HG02938 (cell line): ENCODE results near the gene ZNF831.

ENCODE experiments used
- ATAC-seq: cut with Tn5 transposase; IDR thresholded peaks from one replicate; pipeline ENCODE4 v1.9.1; 2021; ENCODE audit warnings: mild to moderate bottlenecking, moderate library complexity; ENCODE audit not compliant: unreplicated experiment

Gene ZNF831

DNA sequence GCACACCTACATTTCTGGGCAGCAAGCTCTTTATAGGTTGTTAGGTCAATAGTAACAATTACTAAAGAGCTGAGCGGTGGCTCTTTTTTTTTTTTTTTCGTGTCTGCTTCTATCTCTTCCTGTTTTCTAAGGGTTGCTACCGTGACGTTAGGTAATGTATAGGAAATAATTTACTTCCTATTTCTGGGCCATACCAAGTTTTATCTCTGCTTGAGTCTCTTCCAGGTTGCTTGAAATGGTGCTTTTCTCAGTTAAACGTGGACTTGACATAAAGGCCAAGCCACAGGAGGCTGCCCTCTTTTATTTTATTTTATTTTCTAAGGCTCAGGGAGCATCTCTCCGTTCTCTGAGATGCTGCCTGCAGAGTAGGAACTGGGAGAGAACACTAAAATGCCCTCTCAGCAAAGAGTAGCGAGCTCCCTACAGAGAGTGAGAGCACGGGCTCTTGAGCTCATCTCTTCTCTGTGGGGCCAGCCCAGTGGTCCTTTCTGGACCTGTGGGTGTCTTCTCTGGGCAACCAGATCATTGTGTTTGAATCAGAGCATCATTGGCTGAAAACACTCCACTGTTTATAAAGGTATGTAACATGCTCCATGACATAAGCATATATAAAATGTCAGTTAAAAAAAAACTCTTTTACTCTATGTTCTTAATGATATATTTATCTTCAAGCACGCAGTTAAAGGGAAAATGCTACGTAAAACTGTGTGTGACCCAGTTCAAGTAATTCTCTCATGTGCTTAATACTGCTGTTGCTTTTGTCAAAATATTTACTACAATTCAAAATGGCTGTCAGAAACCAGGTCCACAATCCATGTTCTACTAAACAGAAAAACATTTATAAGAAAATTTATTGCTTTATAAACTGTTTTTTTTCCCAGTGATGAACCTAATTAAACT lies at the start of gene ZNF831:
ZNF831 (plus strand) TSS at position 191 of the 900 bp plus-strand sequence. CDS start 27,199 bp downstream, outside the sequence.
- no peak for ATAC-seq

DNA sequence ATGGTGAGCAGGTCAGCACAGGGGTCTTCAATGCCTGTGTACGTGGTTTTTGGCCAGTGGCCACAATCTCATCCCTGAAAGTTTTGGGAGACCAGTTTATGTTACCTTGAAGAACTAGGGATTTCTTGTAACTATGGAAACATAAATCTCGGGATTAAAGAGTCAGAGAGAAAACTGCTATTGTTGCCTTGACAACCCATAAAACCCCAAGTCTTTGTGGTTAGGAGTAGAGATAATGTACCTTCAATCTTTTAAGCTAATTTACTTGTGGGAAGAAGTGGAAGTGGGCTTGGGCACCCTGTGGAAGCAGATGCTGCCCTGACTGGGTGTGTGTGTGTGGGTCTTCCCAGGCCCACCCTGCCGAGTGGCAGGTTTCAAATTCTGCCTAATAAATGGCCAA lies 46.1 kb upstream of the ZNF831 start:
- no peak for ATAC-seq

DNA sequence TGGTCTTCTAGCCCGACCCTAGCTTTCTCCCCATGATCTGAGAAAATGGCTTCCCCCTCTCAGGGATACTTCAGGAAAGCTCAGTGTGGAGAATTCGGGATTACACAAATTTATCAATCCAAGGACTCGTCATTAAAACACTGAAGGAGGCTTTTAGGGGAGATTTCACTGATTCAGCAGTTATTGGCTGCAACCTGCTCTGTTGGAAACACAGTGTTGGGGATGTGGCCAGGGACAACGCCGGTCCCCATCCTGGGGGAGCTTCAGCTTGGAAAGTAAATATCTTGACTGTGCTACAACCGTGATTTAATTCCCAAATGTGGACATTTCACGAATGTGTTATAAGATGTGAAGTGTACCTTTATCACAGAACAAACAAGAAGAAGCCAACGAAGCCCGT lies 44.8 kb upstream of the ZNF831 start:
- ATAC-seq = no peak

GRCh38 chr20:59120491-59120890 lies 43.1 kb upstream of the ZNF831 start:
- ATAC-seq = no peak

DNA sequence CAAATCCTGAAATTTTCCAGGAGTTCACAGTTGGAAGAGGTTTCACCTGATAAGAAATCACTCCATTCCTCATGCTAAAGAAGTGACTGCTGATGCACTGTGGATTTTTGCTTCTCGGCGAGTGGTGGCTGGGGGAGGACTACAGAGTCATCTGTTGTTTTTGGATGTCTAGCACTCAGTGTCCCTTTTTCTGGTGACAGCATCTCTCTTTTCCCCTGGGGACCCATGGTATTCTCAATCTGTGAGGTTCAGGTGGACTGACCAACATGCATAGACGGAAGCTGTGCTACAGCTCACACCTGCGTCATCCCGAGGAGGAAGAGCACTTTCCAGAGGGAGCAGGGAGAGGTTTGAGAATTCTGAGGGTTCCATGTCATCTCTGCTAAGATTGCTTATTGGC lies 42.7 kb upstream of the ZNF831 start:
- no peak for ATAC-seq

DNA sequence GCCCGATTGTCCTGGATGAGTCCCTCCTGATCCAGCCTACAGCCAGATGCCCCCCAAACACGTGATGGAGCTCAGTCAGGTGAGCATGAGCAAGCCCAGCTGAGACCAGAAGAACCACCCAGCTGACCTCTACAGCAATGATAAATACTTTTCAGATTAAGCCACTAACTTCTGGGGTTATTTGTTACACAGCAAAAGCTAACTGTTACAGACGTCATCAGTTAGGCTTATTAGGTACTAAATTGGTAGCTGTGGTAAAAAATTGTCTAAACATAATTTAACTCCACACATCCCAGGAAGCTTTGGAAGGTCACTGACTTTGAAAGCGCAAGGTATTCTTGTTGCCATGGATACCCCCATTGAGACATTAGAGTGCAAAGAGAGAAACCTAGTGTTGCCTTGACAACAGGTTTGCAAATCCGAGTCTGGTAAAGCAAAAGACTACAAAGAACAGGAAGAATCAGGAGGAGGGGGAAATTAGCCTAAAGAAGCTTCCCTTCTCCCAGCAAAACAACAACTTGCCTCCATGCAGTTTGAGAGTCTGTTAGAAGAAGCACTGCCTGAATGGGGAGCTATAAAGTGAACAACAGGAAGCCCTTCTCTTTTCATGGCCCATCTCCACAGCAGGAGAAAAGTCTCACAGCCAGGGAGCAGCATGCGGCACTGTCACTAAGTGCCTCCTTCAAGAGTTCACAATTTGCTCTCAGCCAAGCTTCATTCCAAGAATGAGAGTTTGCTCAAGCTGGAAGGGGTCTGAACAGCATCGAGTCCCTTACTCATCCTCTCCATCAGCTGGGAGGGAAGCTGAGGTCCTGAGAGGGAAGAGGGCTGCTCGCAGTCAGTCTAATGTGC lies 41.7 kb upstream of the ZNF831 start:
- ATAC-seq = no peak

- ATAC-seq = no peak
Observed at GRCh38 chr20:59122566-59122919, 41.1 kb upstream of the ZNF831 start.

DNA sequence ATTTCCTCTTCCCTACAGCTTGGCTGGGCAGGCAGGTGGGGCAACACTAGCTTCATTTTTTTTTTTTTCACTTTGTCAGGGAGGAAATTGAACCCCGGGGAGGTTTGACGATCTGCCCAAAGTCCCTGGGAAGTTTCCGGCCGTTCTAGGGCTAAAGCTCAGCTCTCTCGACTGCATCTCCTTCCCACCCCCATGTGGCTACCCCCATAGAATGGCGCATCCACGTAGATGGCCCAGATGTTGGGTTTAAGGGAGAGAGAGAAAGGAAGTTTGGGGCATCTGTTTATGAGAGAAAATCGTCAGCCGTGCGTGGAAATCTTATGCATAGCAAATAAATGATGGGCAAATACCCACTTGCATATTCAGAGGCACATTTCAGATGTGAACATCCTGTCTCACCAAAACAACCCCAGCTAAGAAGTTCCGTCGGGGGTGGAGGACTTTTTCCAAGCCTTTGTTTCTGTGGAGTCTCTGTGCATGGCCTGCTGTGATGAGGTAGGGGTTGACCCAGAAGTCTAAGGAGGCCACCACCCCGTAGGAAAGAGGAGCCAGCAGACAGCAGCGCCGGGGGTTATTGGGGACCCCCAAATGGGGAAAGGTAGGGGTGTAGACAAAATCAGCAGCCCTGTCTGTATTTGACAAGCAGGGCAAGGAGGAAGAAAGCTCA lies 40.5 kb upstream of the ZNF831 start:
- no peak for ATAC-seq

GRCh38 chr20:59123678-59124255 lies 39.9 kb upstream of the ZNF831 start:
- ATAC-seq = no peak

DNA sequence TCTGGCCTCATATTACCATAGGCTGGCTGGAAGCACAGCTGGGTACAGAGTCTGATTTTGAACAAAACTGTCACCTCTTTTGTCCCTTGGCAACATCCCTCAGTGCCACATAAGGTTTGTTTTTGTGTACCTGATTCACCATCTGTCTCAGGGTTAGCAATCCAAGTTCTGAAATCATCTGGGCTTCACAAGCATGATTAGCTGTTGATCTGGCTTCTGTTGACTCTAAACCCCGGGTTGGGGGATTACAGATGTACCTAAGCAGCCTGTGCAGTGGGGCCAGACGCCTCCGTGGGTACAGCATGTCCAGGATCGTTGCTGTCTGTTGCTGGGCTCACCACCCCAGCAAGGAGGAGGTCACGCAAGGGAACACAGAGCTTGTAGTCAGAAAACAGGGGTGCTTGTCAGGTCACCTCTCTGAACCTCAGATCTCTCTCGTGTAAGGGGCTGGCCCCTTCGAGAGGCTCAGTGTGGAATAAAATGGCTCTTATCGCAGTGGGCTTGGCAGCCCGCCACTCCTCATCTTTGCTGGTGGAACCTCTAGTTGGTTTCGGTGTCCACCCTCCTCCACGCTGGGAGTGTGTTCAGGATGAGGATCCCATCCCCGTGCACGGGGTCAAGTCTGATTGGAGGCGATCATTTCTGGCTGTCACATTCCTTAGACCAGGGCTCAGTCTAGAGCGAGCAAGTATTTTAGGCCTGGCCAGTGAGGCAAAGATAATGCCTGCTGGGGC lies 39.2 kb upstream of the ZNF831 start:
- ATAC-seq = no peak

- no peak for ATAC-seq
Observed at GRCh38 chr20:59125332-59125731, 38.3 kb upstream of the ZNF831 start.

GRCh38 chr20:59125836-59126235 lies 37.8 kb upstream of the ZNF831 start:
- no peak for ATAC-seq

GRCh38 chr20:59127839-59128238 lies 35.8 kb upstream of the ZNF831 start:
- no peak for ATAC-seq

GRCh38 chr20:59131551-59132285 lies 31.9 kb upstream of the ZNF831 start:
- ATAC-seq = no peak

DNA sequence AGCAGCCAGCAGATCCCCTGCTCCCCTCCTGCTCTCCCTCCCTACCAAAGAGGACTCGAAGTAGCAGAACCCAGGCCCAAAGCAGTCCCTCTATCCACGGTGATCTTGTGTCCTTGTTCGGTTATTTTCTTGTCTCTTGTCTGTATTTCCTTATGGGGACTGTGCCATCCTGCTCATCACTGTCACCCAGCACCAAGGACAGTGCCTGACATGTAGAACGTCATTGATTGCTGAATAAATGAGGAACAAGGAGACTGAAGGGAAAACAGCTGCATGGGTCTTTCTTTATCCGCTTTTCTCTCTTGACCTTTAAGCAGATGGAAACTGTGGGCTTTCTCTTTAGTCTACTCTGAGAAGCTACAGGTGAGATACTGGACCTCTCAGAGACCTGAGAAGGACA lies 29.4 kb upstream of the ZNF831 start:
- ATAC-seq = no peak

GRCh38 chr20:59135093-59135492 lies 28.5 kb upstream of the ZNF831 start:
- no peak for ATAC-seq

GRCh38 chr20:59136027-59136426 lies 27.6 kb upstream of the ZNF831 start:
- ATAC-seq = no peak

DNA sequence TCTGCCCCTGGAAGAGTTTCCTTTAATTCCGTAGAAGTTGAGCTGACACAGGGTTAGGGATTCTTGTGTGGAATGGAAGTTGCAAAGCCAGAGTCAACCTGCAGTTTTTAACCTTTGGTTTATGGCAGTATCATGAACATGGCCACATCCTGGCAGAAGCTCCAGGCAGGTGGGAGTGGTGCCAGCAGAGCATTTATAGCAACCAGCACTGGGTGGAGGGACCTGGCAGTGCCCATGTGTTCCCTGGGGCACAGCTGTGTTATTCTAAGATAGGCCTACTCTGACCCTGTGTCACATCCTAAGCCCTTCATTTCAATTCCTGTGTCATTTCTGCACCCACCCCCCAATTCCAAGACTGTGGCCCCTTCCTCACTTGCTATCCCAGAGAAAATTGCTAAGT lies 26.1 kb upstream of the ZNF831 start:
- ATAC-seq = no peak

DNA sequence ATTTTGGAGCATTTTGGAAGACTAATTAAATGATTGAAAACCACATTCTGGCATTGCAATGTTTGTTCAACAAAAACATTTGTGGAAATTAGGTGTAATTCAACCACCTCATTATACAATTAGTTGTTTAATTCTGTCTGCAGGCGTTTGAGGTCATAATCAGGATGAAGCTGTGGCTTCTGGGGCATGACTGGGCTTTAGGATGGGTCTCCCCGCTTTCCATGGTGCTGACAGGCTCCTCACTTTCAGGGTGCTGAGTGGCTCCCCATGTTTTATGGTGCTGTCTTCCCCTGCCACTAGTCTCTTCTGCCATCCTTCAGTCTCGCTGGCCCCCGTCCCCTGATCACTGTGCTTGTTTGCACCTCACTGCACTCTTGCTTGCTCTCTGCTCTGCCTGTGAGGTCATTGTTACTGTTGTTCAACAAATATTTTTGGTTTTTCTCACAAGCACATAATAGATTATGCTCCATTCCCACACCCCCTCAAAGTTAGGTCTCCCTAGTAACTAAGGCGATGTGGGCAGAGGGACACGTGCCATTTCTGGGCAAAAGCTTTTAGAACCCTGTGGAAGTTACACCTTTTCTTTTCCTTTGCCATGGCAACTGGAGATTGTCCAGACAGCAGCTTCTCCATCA lies 25.4 kb upstream of the ZNF831 start:
- ATAC-seq = no peak
